ENCODE results near the gene AWAT2.

AWAT2 gene

DNA sequence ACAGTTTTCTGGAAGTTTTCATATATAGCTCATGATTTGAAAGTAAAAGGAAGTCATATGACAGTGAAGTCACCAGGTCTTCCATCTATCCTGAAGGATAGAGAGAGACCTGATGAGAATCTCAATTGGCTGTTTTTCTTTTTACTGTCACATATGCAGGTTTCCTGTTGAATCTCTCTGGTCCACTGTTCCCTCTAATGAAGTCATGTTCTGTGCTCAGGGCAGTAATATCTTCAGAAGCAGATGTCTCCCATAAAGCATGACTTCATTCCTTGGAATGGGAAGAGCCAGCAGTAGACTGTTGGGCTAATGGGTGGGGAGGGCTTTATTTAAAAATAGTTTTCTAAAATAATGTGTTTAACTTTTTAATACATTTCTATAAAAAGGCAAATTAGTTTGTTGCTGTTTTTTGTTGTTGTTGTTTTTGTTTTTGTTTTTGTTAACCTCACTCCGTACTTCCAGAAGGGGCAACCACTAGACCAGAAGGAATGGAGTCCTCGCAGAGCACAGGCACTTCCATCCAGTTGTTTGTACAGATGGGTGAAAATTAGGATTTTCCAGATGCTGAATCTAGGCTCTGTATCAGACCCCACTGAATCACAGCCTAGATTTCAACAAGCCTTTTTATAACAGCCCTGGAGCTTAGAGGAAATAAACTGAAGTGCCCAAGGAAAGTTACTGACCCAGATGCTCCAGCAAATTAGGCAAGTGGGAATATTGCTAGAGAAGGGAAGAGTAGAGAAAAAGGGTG lies 54.2 kb downstream of the AWAT2 start:
- no peak for TF ChIP-seq CTCF (IDR thresholded peaks at IDR 0.05; ENCODE audit: low read depth, low read length)
- no peak for DNase-seq (ENCODE audit: low read depth, low spot score)
- in situ Hi-C loops (cut with HindIII; ENCODE audit: low sequenced_read_pairs): no loop called here
- no peak overlapping the region for H3K4me3 ChIP-seq (ENCODE audit: low read depth, low read length)

DNA sequence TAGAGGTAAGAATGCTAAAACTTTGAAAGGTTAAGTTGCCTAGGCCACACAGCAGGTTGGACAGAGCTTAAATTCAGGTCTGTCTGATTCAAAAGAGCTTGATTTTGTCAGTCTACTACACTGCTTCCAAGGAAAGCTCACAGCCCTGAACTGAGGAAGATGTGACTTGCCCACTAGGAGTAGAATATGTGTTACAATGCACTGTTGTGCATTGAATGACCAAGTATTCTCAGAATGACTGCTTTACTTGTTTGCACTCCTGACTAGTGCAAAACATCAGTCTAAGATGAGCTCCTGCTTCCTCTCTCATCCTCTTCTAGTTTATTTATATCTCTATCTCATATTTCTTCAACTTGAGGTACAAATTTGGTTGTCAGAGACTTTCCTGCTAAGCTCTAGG lies 56.2 kb downstream of the AWAT2 start:
- no peak for DNase-seq (ENCODE audit: low read depth, low spot score)
- TF ChIP-seq CTCF (IDR thresholded peaks at IDR 0.05; ENCODE audit: low read depth, low read length): no peak
- H3K4me3 ChIP-seq (ENCODE audit: low read depth, low read length): no peak overlapping the region
- in situ Hi-C loops (cut with HindIII; ENCODE audit: low sequenced_read_pairs): no loop called here

DNA sequence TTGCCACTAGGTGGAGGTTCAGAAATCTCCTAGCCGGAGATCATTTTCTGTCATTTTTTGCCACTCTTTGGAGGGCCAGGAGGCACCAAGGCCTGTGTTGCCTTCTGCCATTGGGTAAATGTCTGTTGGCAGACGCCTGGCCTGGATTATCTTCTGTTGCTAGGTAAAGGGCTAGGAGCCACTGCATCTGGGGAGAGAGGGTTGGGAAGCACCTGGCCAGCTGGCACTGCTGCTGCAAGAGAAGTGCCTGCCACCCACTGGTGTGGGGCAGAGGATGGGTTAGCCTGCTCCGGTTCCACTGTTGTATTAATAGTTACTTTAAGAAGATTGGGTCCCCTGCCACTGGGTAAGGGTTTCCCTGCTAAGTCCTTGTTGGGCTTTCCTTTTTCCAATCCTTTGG lies 58.1 kb downstream of the AWAT2 start:
- DNase-seq (ENCODE audit: low read depth, low spot score): no peak

More for the DNA sequence above, 58.1 kb downstream of the AWAT2 start:
- no peak overlapping the region for H3K4me3 ChIP-seq (ENCODE audit: low read depth, low read length)
- in situ Hi-C loops (cut with HindIII; ENCODE audit: low sequenced_read_pairs): no loop called here
- TF ChIP-seq CTCF (IDR thresholded peaks at IDR 0.05; ENCODE audit: low read depth, low read length): no peak
